Eye (tissue), 1 donor: ENCODE measurements around the gene SPIN1.

Experiments
- DNase-seq: peaks from one replicate; pipeline ENCODE4 v3.0.0-alpha.2; 2015

SPIN1 gene

GRCh38 chr9:88388886-88389605 lies 802 bp downstream of the SPIN1 start:
- DNase-seq = peak; percentile 93

- DNase-seq = no peak
Observed at GRCh38 chr9:88390371-88390990, 2.2 kb downstream of the SPIN1 start.

DNA sequence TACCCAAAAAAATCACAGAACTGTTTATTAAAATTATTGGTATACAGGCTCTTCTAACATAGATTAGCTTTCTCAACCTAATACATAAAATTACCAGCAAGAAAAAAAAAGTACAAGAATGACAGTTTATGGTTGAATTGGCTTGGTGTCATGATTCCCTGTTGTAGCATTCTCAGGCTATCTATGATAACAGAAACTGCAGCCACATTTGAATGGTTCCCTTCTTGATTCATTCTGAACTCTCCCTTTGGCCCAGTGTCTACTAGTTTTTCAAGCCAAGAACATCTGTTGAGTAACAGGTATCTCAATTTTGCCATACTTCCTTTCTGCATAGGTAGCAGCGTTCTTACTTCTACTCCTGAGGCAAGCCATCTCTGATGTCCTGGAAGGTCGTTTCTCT lies 3.0 kb downstream of the SPIN1 start:
- no peak for DNase-seq

DNA sequence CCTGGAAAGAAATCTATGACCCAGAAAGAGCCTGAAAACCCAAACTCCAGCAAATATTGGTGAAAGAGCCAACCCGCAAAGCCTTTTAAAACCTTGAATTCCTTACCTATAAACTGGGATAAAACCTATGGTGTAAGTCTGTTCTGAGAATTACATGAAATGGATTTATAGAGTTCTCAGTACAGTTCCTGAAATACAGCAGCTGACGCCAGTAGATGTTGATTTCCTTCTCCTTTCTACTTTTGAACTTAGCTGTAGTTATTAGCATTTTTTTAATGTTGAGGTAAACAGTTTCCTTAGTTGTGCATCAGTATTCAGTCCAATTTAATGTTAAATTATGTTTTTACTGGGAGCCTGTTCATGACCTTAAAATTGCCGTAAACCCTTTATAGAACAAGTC lies 3.7 kb downstream of the SPIN1 start:
- no peak for DNase-seq

- DNase-seq = no peak
Observed at GRCh38 chr9:88392549-88392948, 4.3 kb downstream of the SPIN1 start.

DNA sequence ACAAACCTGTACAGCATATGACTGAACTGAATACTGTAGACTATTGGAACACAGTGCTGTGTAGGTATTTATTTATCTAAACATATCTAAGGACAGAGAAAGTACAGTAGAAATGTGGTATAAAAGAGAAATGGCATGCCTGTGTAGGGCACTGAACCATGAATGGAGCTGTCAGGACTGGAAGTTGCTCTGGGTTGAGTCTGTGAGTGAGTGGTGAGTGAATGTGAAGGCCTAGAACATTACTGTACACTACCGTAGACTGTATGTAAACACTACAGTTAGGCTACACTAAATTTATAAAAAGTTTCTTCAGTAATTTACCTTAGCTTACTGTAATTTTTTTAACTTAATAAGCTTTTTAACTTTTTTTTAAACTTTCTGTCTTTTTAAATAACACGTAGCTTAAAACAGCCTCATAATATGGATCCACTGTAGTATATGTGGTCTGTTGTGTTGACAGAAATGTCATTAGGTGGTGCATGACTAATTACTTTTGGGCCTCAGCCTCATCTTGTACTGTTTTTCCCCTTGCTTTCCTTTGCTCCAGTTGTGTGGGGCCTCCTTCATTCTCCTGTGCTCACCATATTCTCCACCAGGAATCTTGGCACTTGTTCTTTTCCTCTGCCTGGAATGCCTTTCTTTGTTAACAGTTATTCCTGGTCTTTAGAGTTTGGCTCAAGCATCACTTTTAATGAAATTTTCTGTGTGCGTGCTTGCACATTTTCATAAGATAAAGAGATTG lies 8.8 kb downstream of the SPIN1 start:
- DNase-seq = no peak

DNA sequence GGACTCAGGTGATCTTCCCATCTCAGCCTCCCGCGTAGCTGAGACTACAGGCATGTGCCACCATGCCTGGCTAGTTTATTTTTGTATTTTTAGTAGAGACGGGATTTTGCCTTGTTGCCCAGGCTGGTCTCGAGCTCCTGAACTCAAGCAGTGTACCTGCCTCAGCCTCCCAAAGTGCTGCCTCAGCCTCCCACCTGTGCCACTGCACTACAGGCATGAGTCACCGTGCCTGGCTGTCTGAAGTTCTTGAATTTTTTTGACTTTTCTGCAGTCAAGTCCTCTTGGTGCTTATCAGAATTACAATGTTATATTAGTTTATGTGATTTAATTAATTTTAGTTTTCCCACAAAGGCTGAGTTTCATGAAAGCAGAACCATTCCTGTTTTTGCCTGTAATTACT lies 9.8 kb downstream of the SPIN1 start:
- no peak for DNase-seq

DNA sequence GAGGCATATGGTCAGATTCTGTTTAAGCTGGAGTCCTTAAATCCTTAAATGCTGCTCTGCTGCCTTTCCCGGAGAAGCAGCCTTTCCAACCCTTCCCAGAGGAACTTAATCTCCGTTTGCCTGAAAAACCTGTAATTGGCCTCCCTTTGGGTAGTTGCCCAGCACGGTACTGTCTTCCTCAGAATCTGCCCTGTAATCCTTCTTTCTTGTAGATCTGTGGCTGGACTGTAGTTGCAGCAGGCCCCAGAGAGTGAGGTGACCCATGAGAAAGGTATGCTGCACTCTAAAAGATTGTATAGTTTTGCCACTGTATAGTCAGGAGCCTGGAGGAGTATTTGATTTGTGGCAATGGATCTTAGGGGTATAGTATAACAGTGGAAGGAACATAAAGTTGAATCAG lies 11.7 kb downstream of the SPIN1 start:
- DNase-seq = no peak

GRCh38 chr9:88403340-88403739 lies 15.1 kb downstream of the SPIN1 start:
- DNase-seq = no peak

DNA sequence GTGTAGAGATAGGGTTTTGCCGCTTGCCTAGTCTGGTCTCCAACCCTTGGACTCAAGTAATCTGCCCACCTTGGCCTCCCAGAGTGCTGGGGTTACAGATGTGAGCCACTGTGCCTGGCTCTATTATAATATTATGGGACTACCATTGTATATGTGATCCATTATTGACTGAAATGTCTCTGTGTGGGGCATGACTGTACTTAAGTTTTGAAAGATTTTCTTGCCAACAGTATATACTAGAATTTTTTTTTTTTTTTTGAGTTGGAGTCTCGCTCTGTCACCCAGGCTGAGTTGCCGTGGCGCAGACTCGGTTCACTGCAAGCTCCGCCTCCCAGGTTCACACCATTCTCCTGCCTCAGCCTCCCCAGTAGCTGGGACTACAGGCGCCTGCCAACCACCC lies 17.8 kb downstream of the SPIN1 start:
- no peak for DNase-seq

GRCh38 chr9:88411471-88411870 lies 23.2 kb downstream of the SPIN1 start:
- no peak for DNase-seq

- no peak for DNase-seq
Observed at GRCh38 chr9:88414298-88414697, 26.1 kb downstream of the SPIN1 start.

DNA sequence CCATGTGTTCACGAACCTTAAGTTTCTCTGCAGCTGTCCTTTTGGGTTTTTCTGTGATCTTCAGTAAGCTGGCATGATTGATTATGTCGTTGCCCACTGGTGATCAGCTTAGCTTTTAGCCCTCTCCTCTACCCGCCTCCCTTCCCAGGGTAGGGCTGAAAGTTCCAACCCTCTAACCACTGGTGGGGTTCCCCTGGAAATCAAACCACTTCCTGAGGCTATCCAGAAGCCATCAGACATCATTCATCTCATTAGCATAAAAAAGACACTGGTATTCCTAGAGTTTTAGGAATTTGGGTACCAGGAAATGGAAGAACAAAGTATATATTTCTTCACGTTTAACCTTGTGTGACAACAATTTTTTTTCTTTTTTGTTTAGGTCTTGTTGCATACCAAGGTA lies 29.8 kb downstream of the SPIN1 start:
- DNase-seq = no peak

DNA sequence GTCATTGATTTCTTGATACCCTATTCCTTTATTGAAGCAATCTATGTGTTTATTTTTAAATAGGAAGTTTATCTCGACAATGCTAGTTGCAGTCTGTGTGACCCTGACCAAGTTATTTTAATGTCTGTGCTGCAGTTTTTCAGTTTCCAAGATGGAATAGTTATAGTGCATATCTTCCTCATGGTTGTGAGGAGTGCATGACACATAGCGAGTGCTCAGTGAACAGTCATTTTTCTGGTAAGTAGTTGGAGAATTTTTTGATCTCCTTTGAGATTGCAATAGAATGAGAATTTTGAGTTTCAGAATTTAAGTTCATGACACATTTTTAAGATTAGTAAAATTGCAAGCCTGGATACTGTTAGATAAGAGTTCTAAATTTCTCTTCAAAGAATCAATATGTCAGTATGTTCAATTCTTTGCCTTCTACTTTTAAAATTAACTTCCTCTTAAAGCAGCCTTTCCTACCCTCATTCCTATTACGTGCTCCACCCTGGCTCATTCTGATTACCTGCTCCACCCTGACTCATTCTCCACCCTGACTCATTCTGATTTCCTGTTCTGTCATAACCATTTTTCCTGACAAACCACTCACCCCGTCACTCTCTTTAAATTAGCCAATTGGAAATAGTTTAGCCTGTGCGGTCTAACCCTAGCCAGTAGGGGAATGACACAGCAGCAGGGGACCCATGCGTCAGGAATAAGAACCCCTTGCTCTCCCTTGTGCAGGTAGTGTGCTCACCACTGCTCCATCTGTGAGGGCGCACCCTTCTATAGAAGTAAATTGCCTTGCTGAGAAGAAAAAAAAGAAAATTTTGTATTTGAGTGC lies 30.7 kb downstream of the SPIN1 start:
- DNase-seq = no peak

DNA sequence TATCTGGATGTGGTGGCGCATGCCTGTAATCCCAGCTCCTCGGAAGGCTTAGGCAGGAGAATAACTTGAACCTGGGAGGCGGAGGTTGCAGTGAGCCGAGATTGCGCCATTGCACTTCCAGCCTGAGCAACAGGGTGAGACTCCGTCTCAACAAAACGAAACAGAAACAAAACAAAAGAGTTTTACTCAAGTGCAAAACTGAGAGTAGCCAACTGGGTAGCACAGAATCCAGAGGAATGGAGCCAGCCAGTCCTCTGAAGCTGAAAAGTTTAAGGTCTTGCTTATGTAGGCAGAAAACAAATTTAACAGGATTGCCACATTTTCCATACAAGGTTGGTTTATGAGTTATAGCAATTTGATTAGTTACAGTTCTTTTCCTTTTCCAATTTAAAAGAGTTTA lies 32.0 kb downstream of the SPIN1 start:
- no peak for DNase-seq

DNA sequence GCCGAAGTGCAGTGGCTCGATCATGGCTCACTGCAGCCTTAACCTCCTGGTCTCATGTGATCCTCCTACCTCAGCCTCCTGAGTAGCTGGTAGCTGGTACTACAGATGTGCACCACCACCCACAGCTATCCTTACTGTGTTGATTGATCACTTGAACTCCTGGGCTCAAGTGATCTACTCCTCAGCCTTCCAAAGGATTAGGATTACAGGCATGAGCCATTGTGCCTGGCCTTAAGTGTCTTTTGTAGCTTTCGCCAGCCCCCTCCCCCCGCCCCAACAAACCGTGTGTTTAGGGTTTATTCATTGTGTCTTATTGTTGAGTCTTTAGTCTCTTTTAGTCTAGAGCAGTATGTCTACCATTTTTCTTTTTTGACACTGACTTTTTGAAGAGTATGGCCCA lies 33.1 kb downstream of the SPIN1 start:
- no peak for DNase-seq

DNA sequence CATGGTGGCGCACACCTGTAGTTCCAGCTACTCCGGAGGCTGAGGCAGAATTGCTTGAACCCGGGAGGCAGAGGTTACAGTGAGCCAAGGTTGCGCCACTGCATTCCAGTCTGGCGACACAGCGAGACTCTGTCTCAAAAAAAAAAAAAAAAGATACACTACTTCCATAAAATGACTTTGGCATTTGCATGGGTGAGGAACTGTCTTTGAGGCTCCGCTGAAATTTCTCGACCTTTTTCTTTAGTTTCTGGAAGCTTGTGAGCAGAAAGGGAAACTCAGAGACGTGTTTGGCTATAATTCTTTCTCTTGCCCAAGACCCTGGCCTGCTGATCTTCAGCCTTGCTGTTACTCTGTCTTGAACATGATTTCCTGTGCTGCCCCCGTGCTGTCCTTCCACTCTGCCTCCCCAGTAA lies 37.3 kb downstream of the SPIN1 start:
- no peak for DNase-seq

GRCh38 chr9:88426651-88427050 lies 38.4 kb downstream of the SPIN1 start:
- no peak for DNase-seq

- DNase-seq = no peak
Observed at GRCh38 chr9:88429595-88430430, 41.6 kb downstream of the SPIN1 start.

- no peak for DNase-seq
Observed at GRCh38 chr9:88433583-88434255, 45.5 kb downstream of the SPIN1 start.

GRCh38 chr9:88435336-88435735 lies 47.1 kb downstream of the SPIN1 start:
- no peak for DNase-seq

GRCh38 chr9:88436379-88436778 lies 48.1 kb downstream of the SPIN1 start:
- DNase-seq = no peak
